Measurements from ENCODE around the gene DSCAML1. TPM values are rescaled to one million over a fixed set of nuclear protein-coding genes. Genes with fewer than 3 reads are reported as not detected.

Gene DSCAML1
- total and polyA plus RNA-seq, 4 donors = 0.18 to 1.5 (median 1.1) TPM

DNA sequence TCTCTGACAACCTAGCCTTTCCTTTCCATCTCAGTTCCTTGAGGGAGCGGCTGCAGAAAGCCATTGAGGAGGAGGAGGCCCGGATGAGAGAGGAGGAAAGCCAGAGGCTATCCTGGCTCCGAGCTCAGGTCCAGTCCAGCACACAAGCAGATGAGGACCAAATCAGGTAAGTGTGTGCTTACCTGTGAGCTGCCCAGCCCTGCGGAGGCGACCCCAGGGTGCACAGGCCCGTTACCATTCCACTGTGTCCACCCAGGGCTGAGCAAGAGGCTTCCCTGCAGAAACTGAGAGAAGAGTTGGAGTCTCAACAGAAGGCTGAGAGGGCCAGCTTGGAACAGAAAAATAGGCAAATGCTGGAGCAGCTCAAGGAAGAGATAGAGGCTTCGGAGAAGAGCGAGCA is 406.3 kb downstream of the DSCAML1 start:
- H3K27ac ChIP-seq (ENCODE audit: low read depth in 1 of 2, low read length in 1 of 2) = no peak overlapping the region

GRCh38 chr11:117387992-117388755 is 408.8 kb downstream of the DSCAML1 start:
- H3K36me3 ChIP-seq (ENCODE audit: control insufficient read depth in 4 of 4, insufficient read depth in 4 of 4, low read length in 4 of 4) = peaks cover 14 to 55% (median 32%) of the 10 kb centered on the region in 4 donors
- no peak for ATAC-seq (ENCODE audit: insufficient read depth, low FRiP score)
- H3K4me1 ChIP-seq (ENCODE audit: control insufficient read depth in 5 of 5, insufficient read depth in 5 of 5, low read length in 5 of 5) = no peaks in the 10 kb centered on the region
- H3K9me3 ChIP-seq (ENCODE audit: control insufficient read depth in 4 of 4, insufficient read depth in 3 of 4, low read length in 3 of 4) = peaks cover 0 to 2% (median 0%) of the 10 kb centered on the region in 4 donors
- TF ChIP-seq, protein P1, sequence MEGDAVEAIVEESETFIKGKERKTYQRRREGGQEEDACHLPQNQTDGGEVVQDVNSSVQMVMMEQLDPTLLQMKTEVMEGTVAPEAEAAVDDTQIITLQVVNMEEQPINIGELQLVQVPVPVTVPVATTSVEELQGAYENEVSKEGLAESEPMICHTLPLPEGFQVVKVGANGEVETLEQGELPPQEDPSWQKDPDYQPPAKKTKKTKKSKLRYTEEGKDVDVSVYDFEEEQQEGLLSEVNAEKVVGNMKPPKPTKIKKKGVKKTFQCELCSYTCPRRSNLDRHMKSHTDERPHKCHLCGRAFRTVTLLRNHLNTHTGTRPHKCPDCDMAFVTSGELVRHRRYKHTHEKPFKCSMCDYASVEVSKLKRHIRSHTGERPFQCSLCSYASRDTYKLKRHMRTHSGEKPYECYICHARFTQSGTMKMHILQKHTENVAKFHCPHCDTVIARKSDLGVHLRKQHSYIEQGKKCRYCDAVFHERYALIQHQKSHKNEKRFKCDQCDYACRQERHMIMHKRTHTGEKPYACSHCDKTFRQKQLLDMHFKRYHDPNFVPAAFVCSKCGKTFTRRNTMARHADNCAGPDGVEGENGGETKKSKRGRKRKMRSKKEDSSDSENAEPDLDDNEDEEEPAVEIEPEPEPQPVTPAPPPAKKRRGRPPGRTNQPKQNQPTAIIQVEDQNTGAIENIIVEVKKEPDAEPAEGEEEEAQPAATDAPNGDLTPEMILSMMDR (IDR thresholded peaks at IDR 0.05; ENCODE audit: control extremely low read depth, extremely low read depth) = no peak
- H3K27ac ChIP-seq (ENCODE audit: low read depth in 1 of 2, low read length in 1 of 2) = no peak overlapping the region
- no peak for DNase-seq
- no peak overlapping the region for H3K9ac ChIP-seq (ENCODE audit: insufficient read depth in 1 of 2, low read length in 2 of 2)
- WGBS, 2 donors = 87 to 89% methylated on average over 3 of the region's 3 CpGs
- H3K27me3 ChIP-seq (ENCODE audit: control insufficient read depth in 3 of 3, insufficient read depth in 3 of 3, low read length in 2 of 3) = no peaks in the 10 kb centered on the region
- H3K4me3 ChIP-seq = no peak overlapping the region

More for the DNA sequence above, 406.3 kb downstream of the DSCAML1 start:
- Histone ChIP-seq H3K36me3 (ENCODE audit: control insufficient read depth in 4 of 4, insufficient read depth in 4 of 4, low read length in 4 of 4) (peaks cover 14 to 66% (median 33%) of the 10 kb centered on the region in 4 donors), H3K4me1 (ENCODE audit: control insufficient read depth in 5 of 5, insufficient read depth in 5 of 5, low read length in 5 of 5) (no peaks in the 10 kb centered on the region), H3K27me3 (ENCODE audit: control insufficient read depth in 3 of 3, insufficient read depth in 3 of 3, low read length in 2 of 3) (no peaks in the 10 kb centered on the region), H3K4me3 (no peak overlapping the region), H3K9ac (ENCODE audit: insufficient read depth in 1 of 2, low read length in 2 of 2) (no peak overlapping the region), H3K9me3 (ENCODE audit: control insufficient read depth in 4 of 4, insufficient read depth in 3 of 4, low read length in 3 of 4) (peaks cover 0 to 2% (median 0%) of the 10 kb centered on the region in 4 donors)
- DNase-seq (no peak), ATAC-seq (ENCODE audit: insufficient read depth, low FRiP score) (no peak)
- TF ChIP-seq, protein P1 (IDR thresholded peaks at IDR 0.05; ENCODE audit: control extremely low read depth, extremely low read depth) = no peak
- WGBS, 2 donors = 98 to 99% methylated on average over 8 of the region's 8 CpGs

GRCh38 chr11:117385906-117386305 is 411.1 kb downstream of the DSCAML1 start:
- no peaks in the 10 kb centered on the region for H3K27me3 ChIP-seq (ENCODE audit: control insufficient read depth in 3 of 3, insufficient read depth in 3 of 3, low read length in 2 of 3)
- no peak for ATAC-seq (ENCODE audit: insufficient read depth, low FRiP score)
- H3K4me1 ChIP-seq (ENCODE audit: control insufficient read depth in 5 of 5, insufficient read depth in 5 of 5, low read length in 5 of 5) = no peaks in the 10 kb centered on the region
- WGBS, 2 donors = 95 to 97% methylated on average over 9 of the region's 9 CpGs
- H3K4me3 ChIP-seq = no peak overlapping the region
- DNase-seq = no peak
- H3K9ac ChIP-seq (ENCODE audit: insufficient read depth in 1 of 2, low read length in 2 of 2) = no peak overlapping the region
- H3K9me3 ChIP-seq (ENCODE audit: control insufficient read depth in 4 of 4, insufficient read depth in 3 of 4, low read length in 3 of 4) = peaks cover 0 to 2% (median 0%) of the 10 kb centered on the region in 4 donors
- TF ChIP-seq, protein P1 (IDR thresholded peaks at IDR 0.05; ENCODE audit: control extremely low read depth, extremely low read depth) = no peak
- H3K27ac ChIP-seq (ENCODE audit: low read depth in 1 of 2, low read length in 1 of 2) = no peak overlapping the region
- peaks cover 2 to 46% (median 32%) of the 10 kb centered on the region in 4 donors for H3K36me3 ChIP-seq (ENCODE audit: control insufficient read depth in 4 of 4, insufficient read depth in 4 of 4, low read length in 4 of 4)
